Ovary (tissue), 3 donors: Measurements from ENCODE around the gene PPP1R37.

Experiments
- CTCF ChIP-seq, 3 donors: fragments of 450-650 bp in 2 of 3; fragments of 200-600 bp in 1 of 3; IDR thresholded peaks; one replicate each; pipeline versions ENCODE4 v1.5.1 to v1.8.0; 2016 to 2022; ENCODE audit warnings: antibody characterized with exemption in 3 of 3, mild to moderate bottlenecking in 1 of 3
- EP300 ChIP-seq: sonication (generic); formaldehyde crosslinking; IDR thresholded peaks from one replicate; pipeline ENCODE4 v1.6.1; 2017; ENCODE audit warnings: antibody characterized with exemption
- POLR2A ChIP-seq: fragments of 450-650 bp; IDR thresholded peaks from one replicate; pipeline ENCODE4 v1.6.1; 2017; ENCODE audit warnings: antibody characterized with exemption, mild to moderate bottlenecking, moderate library complexity
- donor health status: DM: no; HTN: no; CAD: no.

GRCh38 chr19:45092747-45093678 lies at the start of gene PPP1R37:
- TF ChIP-seq CTCF (IDR thresholded peaks at IDR 0.05) (peak in 2 of 3 donors; percentile 9 to 33), EP300 (no peak), POLR2A (peak; percentile 8)
